NCI-H1436 (cell line): ENCODE data around the gene ZXDC.

Experiments
- DNase-seq: peaks from one replicate; lab custom pipeline; 2025; lab: John Stamatoyannopoulos, UW

Gene ZXDC

GRCh38 chr3:126512026-126512425 is 36.3 kb upstream of the ZXDC start:
- no peak for DNase-seq

DNA sequence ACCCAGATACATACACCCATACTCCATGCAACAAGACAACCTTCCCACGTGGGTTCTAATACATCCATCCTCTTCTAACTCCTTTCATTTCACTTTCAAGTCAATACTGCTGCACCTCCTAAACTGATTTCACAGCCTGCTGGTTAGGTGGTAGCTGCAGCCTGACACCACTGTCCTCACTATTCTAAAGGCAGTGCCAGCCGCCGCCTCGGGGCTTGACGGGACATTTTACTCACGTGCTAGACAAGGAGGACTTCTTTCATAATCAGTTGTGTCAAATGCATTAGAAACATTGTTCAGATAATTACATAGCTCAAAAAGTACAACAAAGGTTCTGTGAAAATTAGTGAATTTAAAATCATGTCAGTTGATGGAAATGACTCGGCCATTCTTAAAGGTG is 35.6 kb upstream of the ZXDC start:
- DNase-seq, result no peak

DNA sequence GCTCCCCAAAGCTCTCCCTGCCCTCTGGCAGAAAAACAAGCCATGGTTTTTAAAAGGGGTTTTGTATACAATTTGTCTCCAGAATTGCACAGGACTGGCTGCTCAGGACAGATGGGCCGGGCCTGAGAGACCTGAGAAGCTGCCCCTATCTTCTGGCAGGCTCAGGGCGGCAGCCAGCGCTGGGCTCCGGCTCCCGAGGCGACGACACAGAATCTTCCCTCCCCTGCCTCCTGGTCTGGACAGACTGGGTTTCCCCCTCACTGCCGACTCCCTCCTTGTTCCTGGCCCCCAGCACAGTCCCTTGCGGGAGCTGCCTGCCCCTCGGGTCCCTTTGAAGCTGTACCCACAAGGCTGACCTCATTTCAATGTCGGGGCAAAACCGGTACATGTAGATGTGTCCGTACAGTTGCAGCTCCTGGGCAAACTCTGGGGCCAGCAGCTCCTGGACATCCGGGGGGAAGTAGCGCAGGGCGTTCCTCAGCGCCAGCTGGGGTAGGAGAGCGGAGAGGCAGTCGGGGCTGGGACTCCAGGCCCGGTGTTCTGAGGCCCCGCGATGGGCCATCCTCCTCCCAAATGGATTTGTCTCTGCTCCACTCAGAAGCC is 34.7 kb upstream of the ZXDC start:
- DNase-seq, result no peak

DNA sequence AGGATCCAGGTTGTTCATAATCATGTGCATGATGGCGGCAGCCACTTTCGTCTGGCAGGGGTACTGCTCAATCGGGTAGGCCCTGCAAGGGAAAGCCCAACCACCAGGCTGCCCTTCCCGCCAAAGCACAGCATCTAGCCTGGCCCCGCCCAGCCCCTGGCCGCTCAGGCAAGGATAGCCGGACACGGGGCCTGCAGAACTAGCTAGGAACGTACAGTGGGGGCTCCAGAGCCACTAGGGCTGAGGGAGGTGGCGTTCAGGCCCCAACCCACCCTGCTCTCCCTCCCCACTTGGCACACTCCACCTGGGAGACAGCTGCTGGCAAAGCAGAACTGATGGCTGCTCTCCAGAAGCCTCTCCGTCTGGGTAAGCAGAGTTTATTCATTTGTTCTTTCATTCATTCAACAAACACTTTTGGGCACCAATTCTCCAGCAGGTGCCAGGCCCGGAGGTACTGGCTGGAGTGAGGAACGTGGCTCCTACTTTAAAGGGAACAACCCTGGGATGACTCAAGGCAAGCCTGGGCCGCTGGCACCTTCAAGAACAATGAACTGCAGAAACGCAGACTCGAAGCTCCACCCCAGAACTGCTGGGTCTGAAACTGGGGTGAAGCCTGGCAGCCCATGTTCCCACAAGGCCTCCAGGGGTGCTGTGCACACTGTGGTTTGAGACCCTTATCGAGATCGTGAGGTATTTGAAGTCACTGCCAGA is 34.1 kb upstream of the ZXDC start:
- DNase-seq, result no peak

DNA sequence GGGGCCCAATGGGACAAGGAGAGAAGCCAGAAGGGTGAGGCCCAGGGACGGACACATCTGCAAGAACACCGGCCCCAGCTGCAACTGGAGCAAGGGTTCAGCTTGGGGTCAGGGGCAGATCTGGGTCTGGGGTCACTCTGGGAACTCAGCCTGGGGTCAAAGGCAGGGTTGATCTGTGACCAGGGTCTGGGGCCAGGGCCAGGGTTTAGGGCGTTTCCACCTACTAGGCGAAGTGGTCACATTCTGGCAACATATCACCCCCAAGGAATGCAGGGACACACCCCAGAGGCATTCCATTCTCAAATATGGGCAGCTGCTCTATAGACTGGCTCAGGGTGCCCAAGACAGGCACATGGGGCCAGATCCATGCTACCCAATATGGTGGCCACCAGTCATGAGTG is 32.9 kb upstream of the ZXDC start:
- DNase-seq, result no peak

DNA sequence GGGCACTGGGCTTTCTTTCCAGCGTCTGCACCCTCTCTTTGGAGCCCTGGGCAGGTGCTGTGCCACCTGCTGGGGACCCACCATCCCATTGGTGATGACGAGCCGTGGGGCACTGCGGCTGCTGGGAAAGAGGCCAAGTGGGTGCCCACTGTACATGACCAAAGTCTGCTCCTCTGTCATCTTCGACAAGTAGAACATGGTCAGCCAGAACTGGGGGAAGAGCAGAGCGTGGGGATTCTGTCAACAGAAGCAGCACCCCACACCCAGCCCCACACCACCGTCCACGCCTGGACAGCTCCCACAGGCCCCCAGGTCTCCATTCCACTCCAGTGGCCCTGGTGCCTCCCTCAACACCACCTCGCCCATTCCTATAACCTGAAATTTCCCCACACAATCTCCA is 32.2 kb upstream of the ZXDC start:
- no peak for DNase-seq

DNA sequence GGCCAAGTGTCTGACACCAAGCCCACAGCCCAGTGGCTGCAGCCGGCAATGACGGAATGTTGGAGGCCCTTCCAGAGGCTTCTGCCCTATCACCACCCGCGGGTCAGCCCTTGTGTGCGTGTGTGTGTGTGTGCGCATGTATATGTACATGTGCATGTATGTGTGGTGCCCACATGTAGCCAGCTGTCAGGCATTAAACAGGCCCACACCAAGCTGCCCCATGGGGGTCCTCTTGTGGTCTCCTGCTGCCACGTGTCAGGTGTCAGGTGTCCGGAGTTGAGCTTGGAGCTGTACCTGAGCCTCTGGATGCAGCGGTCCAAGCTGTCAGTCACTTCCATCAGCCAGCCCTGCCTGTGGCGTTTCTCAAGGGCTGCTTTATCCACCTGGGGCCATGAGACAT is 28.0 kb upstream of the ZXDC start:
- no peak for DNase-seq

GRCh38 chr3:126502656-126503055 is 27.0 kb upstream of the ZXDC start:
- no peak for DNase-seq

DNA sequence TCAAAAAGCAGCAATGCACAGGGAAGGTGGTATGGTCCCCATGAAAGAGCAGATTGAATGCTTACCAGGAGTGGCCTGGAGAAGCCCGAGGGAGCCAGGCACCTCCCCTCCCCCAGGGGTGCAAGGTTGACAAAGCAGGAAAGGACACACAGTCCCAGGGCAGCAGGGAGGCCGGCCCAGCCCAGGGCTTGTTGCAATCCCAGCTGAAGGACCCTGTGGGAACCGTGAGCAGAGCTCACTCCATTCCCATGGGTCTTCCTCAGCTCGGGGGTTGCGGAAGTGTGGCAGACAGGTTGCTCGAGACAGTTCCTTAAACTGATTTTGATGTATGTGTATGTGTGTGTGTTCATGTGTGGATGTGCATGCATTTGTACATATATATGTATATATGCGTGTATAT is 26.0 kb upstream of the ZXDC start:
- DNase-seq, result no peak

- DNase-seq, result no peak
These were observed 25.4 kb upstream of the ZXDC start for GRCh38 chr3:126501054-126501453.

- no peak for DNase-seq
These were observed 24.3 kb upstream of the ZXDC start for GRCh38 chr3:126500016-126500415.

GRCh38 chr3:126499401-126499800 is 23.7 kb upstream of the ZXDC start:
- no peak for DNase-seq

DNA sequence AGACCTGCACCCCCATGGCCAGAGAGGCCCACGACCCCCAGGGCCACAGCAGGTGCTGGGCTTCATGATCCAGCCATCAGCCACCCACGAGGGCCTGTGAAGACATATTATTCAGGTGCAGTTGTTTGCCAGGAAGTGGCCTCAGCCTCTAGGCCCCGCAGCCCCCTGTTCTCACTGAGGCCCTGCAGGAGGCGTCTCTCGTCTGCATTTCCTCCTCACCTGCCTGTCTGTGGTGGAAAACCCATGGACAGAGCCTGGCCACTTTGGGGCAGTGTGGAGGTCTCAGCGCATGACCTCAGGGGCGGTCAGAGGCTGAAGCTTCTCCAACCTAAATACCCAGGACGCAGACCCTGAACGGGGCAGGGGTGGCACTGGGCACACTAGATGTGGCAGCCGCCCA is 23.2 kb upstream of the ZXDC start:
- DNase-seq, result no peak

DNA sequence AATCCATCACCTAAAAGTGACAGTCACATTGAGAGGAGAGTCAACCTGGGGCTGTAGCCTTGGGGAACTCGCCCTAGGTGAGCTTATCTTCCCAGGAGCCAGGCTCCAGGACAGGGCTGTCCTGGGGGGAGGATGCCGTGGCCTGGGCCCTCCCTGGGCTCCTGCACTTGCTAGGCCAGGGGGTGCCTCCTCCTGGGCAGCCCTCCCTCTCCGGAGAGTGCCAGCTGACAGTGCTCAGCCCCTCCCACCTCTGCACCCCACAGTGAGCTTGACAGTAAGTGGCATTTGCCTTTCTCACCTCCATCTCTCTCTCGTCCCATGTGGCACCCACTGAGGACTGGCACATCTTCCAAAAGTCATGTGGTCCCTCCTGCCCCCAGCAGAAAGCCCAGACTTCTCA is 22.8 kb upstream of the ZXDC start:
- no peak for DNase-seq

GRCh38 chr3:126497956-126498355 is 22.3 kb upstream of the ZXDC start:
- DNase-seq, result no peak

DNA sequence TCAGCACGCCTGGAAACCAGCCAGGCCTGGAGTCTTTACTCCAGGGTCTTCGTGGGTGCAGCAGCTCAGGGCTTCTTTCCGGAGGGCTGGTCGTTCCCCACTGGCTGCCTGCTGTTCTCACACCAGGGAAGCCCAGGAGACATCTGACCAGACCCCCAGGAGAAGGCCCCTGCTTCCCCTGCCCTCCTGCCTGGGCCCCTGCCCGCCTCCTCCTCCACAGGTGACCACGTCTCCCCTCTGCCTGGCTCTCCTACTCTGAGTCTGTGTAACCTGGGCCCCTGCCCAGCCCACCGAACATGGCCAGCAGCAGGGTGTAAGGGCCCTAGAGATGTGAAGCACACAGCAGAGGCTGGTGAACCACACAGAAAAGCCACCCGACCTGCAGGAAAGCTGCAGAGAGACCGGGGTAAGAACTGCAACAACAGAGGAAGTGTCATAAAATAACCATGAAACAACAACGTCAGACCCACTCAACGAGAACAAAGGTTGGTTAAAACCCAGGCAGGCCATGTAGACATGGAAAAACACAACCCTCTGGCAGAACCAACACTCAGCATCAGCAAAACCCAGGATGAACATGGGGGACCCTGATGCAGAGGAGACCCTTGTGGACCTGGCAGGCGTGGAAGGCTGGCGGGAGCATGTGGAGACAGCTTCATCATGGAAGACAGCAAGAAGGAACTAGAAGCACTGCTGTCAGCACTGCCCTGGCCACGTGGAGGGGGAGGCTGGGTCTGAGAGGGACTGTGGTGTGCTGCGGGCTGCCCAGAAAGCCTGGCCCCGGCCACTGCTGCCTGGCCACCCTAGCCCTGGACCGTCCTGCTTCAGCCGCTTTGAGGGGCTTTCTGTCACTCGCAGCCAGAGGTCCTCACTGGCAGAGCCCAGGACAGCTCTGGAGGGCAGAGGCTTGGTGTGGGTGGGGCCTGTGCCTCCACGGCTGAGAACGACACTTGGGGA is 21.5 kb upstream of the ZXDC start:
- DNase-seq, result no peak

GRCh38 chr3:126495786-126496185 is 20.1 kb upstream of the ZXDC start:
- no peak for DNase-seq

- no peak for DNase-seq
These were observed 19.2 kb upstream of the ZXDC start for GRCh38 chr3:126494970-126495230.

- DNase-seq, result no peak
These were observed 18.7 kb upstream of the ZXDC start for GRCh38 chr3:126494204-126494969.

DNA sequence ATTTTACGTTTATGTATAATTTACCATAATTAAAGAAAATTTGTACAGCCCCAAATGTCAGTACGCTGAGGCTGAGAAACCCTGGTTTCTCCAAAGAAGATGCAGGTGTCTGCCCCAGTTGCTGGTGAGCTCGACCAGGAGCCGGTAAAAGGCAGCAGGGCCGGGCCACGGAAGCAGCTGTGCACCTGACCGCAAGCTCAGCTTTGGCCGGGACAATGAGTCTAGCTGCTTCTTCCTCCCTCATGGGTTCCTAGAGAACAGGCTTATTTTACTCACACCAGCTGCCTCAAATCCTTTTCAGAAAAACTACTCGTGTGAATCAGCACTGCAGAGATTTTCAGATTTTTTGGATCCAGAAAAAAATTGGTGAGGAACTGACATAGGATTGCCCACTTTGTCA is 18.0 kb upstream of the ZXDC start:
- DNase-seq, result no peak

GRCh38 chr3:126493051-126493450 is 17.4 kb upstream of the ZXDC start:
- DNase-seq, result no peak

DNA sequence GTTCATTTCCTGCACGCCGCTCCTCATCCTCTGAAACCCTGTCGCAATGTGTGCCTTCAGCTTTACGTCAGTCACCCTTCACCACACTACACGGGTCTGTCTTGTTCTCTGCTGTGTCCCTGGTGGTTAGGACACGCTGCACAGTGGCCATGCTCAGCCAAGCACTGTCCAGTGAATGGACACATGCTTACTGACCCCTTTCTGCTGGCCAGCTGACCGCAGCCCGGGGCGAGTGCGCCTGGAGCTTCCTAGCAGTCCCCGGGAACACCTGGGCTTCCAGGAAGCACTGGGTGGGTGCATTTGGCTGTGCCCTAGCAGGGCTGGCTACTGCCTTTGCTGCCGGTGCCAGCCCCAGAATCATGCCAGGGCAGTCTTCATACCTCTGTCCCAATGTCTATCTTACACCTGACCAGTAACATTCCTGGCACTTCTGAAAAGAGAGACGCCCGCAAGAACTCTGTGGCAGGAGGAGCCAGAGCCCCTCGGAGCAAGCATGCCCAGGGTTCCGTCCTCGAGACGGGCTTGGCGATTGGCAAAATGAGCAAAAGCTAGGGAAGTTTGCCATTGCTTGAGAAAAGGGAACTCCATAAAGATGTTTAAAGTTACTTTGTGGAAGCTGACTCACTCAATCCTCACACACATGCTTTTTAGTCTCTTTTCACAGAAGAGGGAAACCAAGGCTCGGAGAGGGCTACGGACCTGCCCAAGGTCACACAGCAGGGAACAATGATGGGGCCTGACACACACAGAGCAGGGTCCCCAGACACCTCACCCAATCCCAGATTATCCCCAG is 15.7 kb upstream of the ZXDC start:
- no peak for DNase-seq
